ENCODE measurements around the gene CRHBP.
"Not testable (repeated sequence)": the region's sequence is repeated elsewhere in the genome, so short reads cannot be mapped to it uniquely, and the experiment has no call there.

The CRHBP gene

DNA sequence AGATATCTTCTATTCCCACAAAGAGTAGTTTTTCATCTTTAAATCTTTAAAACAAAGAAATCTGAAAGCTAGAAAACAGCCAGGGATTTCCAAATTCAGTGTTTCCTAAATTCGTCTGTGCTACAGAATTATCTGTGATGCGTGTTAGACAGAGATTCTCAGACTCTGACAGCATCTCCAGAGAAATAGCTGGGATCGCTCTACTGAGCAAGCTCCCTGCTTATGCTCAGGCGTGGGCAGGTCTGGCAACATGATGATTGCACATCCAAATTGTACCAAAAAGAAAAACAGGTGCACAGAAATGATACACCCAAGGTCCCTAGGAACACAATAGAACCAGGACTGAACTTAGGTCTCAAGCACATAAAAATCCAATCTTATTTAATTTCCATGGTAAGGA, 22.8 kb upstream of the CRHBP start:
- Histone ChIP-seq H3K36me3 (ENCODE audit: insufficient read depth, low read length) (no peaks in the 10 kb centered on the region), H3K9me3 (ENCODE audit: low read depth, low read length) (no peaks in the 10 kb centered on the region), H3K9ac (ENCODE audit: insufficient read length) (no peak overlapping the region), H3K4me3 (no peak overlapping the region), H3K27ac (no peak overlapping the region)
- no peak for DNase-seq (ENCODE audit: low read depth, low spot score)
- TF ChIP-seq FOXP2 (optimal IDR thresholded peaks at IDR 0.05; ENCODE audit: control extremely low read depth, extremely low read length, insufficient read depth), result no peak
- no peak for TF ChIP-seq EZH2 (IDR thresholded peaks at IDR 0.05)
- no peak for TF ChIP-seq POLR2AphosphoS5 (IDR thresholded peaks at IDR 0.05; ENCODE audit: borderline replicate concordance, low read depth, low read length)

DNA sequence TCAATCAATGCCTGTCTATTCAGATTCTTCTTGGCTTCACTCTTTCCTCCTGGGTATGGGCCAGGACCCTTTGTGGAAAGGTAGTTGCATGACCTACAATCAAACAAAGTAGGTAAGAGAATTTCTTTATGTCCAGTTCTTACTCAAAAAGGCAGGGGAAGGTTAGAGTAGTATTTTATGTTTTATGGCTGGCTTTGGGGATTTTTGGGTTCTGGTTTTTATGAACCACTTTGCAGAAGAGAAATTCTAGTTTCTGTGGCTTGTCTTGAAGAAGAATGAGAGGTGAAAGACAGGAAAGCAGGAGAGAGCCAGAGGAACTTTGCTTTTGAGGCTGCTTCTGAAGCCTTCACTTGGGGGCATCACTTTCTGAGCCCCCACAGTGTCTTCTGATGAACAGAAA, 14.7 kb upstream of the CRHBP start:
- TF ChIP-seq FOXP2 (optimal IDR thresholded peaks at IDR 0.05; ENCODE audit: control extremely low read depth, extremely low read length, insufficient read depth) (no peak), EZH2 (IDR thresholded peaks at IDR 0.05) (no peak), POLR2AphosphoS5 (IDR thresholded peaks at IDR 0.05; ENCODE audit: borderline replicate concordance, low read depth, low read length) (no peak)
- DNase-seq (ENCODE audit: low read depth, low spot score), result no peak
- Histone ChIP-seq H3K4me3 (no peak overlapping the region), H3K27ac (no peak overlapping the region), H3K9me3 (ENCODE audit: low read depth, low read length) (no peaks in the 10 kb centered on the region), H3K9ac (ENCODE audit: insufficient read length) (no peak overlapping the region), H3K36me3 (ENCODE audit: insufficient read depth, low read length) (no peaks in the 10 kb centered on the region)

DNA sequence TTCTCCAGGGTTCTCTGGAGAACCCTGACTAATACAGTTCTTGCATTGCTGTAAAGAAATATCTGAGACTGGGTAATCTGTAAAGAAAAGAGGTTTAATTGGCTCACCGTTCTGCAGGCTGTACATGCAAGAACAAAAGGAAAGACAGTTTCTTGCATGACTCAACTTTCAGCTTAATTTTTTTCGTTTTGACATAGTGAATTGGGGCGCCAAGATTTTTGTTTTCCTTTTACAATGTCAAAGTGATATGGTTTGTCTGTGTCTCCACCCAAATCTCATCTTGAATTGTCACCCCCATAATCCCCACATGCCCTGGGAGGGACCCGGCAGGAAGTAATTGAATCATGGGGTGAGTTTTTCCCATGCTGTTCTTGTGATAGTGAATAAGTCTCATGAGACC, 11.8 kb upstream of the CRHBP start:
- TF ChIP-seq FOXP2 (optimal IDR thresholded peaks at IDR 0.05; ENCODE audit: control extremely low read depth, extremely low read length, insufficient read depth) (no peak), POLR2AphosphoS5 (IDR thresholded peaks at IDR 0.05; ENCODE audit: borderline replicate concordance, low read depth, low read length) (no peak), EZH2 (IDR thresholded peaks at IDR 0.05) (no peak)
- Histone ChIP-seq H3K9me3 (ENCODE audit: low read depth, low read length) (no peaks in the 10 kb centered on the region), H3K4me3 (no peak overlapping the region), H3K27ac (no peak overlapping the region), H3K9ac (ENCODE audit: insufficient read length) (no peak overlapping the region), H3K36me3 (ENCODE audit: insufficient read depth, low read length) (no peaks in the 10 kb centered on the region)
- no peak for DNase-seq (ENCODE audit: low read depth, low spot score)

DNA sequence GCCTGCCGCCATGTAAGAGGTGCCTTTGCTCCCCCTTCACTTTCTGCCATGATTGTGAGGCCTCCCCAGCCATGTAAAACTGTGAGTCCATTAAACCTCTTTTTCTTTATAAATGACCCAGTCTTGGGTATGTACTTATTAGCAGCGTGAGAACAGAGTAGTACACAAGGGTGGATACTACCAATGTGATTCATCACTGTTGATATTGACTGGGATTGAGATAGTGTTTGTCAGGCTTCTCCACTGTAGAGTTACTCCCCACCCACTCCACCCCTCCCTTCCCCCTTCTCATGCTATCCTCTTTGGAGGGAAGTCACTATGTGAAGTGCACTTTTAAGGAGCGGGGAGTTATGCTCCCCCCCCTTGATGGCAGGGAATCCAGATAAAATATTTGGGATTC, 11.4 kb upstream of the CRHBP start:
- DNase-seq (ENCODE audit: low read depth, low spot score), result no peak
- H3K4me3 ChIP-seq, result no peak overlapping the region
- H3K27ac ChIP-seq, result no peak overlapping the region
- no peaks in the 10 kb centered on the region for H3K36me3 ChIP-seq (ENCODE audit: insufficient read depth, low read length)
- no peak overlapping the region for H3K9ac ChIP-seq (ENCODE audit: insufficient read length)
- H3K9me3 ChIP-seq (ENCODE audit: low read depth, low read length), result no peaks in the 10 kb centered on the region
- TF ChIP-seq EZH2 (IDR thresholded peaks at IDR 0.05) (no peak), POLR2AphosphoS5 (IDR thresholded peaks at IDR 0.05; ENCODE audit: borderline replicate concordance, low read depth, low read length) (no peak), FOXP2 (optimal IDR thresholded peaks at IDR 0.05; ENCODE audit: control extremely low read depth, extremely low read length, insufficient read depth) (no peak)

DNA sequence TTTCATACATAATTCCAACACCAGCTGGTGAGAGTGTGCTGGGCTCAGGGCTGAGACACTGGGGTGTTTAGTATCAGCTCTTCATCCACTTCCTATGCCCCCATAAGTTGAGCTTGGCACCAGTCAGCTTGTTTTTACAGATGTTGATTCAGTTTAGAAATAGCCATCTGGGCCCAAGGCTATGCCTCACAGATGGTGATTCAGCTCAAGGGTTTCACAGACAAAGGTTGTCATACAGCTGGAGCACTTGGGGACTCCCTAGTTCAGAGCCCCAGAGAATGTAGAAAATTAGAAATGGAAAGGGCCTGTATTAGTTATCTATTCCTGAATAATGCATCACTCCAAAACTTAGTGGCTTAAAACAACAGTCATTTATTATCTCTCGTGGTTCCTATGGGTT, 10.3 kb upstream of the CRHBP start:
- Histone ChIP-seq H3K27ac (no peak overlapping the region), H3K9ac (ENCODE audit: insufficient read length) (no peak overlapping the region), H3K4me3 (no peak overlapping the region), H3K9me3 (ENCODE audit: low read depth, low read length) (no peaks in the 10 kb centered on the region), H3K36me3 (ENCODE audit: insufficient read depth, low read length) (no peaks in the 10 kb centered on the region)
- DNase-seq (ENCODE audit: low read depth, low spot score), result no peak
- TF ChIP-seq POLR2AphosphoS5 (IDR thresholded peaks at IDR 0.05; ENCODE audit: borderline replicate concordance, low read depth, low read length) (no peak), FOXP2 (optimal IDR thresholded peaks at IDR 0.05; ENCODE audit: control extremely low read depth, extremely low read length, insufficient read depth) (no peak), EZH2 (IDR thresholded peaks at IDR 0.05) (no peak)

DNA sequence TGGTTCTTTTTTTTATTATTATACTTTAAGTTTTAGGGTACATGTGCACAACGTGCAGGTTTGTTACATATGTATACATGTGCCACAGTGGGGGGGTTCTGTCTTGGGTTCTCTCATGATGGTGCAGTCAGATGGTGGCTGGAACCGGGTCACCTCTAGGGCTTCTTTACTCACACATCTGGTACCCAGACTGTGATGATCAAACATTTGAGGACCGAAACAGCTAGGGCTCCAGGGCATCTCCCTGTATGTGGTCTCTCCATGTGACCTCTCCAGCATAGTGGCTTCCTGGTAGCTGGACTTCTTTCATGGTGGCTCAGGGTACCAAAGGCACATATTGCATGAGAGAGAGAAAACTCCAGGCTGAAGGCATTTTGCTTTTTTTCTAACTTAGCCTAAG, 9.8 kb upstream of the CRHBP start:
- Histone ChIP-seq H3K9me3 (ENCODE audit: low read depth, low read length) (no peaks in the 10 kb centered on the region), H3K27ac (no peak overlapping the region), H3K9ac (ENCODE audit: insufficient read length) (no peak overlapping the region), H3K36me3 (ENCODE audit: insufficient read depth, low read length) (no peaks in the 10 kb centered on the region), H3K4me3 (no peak overlapping the region)
- TF ChIP-seq EZH2 (IDR thresholded peaks at IDR 0.05) (no peak), POLR2AphosphoS5 (IDR thresholded peaks at IDR 0.05; ENCODE audit: borderline replicate concordance, low read depth, low read length) (no peak)
- no peak for DNase-seq (ENCODE audit: low read depth, low spot score)

DNA sequence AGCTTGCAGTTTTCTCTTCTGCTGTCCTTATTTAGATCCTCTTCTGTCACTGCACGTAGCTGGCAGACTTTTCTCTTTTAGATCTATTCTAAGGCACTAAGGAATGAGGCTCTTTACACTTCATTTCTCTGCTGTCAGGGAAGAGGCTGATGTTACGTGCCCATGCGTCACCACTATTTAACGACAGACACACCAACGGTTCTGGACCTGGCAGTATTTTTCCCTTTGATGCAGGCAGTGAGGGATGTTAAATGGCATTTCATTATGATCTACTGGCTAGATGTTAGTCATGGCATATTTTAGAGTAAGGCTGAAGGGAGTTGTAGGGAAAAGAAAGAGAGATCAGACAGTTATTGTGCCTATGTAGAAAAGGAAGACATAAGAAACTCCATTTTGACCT, 8.2 kb upstream of the CRHBP start:
- Histone ChIP-seq H3K27ac (no peak overlapping the region), H3K9me3 (ENCODE audit: low read depth, low read length) (no peaks in the 10 kb centered on the region), H3K9ac (ENCODE audit: insufficient read length) (no peak overlapping the region), H3K4me3 (no peak overlapping the region), H3K36me3 (ENCODE audit: insufficient read depth, low read length) (no peaks in the 10 kb centered on the region)
- TF ChIP-seq FOXP2 (optimal IDR thresholded peaks at IDR 0.05; ENCODE audit: control extremely low read depth, extremely low read length, insufficient read depth) (no peak), POLR2AphosphoS5 (IDR thresholded peaks at IDR 0.05; ENCODE audit: borderline replicate concordance, low read depth, low read length) (no peak), EZH2 (IDR thresholded peaks at IDR 0.05) (no peak)
- DNase-seq (ENCODE audit: low read depth, low spot score), result no peak

DNA sequence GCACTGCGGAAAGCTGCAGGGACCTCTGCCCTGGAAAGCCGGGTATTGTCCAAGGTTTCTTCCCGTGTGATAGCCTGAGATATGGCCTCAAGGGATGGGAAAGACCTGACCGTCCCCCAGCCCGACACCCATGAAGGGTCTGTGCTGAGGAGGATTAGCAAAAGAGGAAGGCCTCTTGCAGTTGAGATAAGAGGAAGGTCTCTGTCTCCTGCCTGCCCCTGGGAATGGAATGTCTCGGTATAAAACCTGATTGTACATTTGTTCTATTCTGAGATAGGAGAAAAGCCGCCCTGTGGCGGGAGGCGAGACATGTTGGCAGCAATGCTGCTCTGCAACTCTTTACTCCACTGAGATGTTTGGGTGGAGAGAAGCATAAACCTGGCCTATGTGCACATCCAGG, 7.6 kb upstream of the CRHBP start:
- H3K4me3 ChIP-seq; H3K27ac ChIP-seq; DNase-seq (ENCODE audit: low read depth, low spot score); H3K9ac ChIP-seq (ENCODE audit: insufficient read length); H3K36me3 ChIP-seq (ENCODE audit: insufficient read depth, low read length); H3K9me3 ChIP-seq (ENCODE audit: low read depth, low read length): not testable (repeated sequence)

DNA sequence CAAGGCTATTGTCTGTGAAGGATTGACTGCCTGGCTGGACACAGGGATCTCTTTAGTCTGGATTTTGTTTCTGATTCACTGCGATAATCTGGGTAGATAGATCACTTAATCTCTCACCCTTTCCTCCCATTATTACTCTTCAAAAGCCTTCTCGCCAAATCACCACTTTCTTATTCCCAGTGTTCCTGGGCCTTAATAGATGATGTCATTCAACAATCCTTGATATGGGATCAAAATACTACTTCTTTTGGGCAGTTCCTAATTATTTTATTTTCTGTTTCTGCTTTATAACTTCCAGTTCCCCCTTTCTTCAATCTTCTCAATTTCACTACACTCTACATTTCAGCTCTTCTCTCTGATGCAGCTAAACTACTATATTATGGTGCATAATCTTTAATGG, 6.8 kb upstream of the CRHBP start:
- Histone ChIP-seq H3K36me3 (ENCODE audit: insufficient read depth, low read length) (no peaks in the 10 kb centered on the region), H3K4me3 (no peak overlapping the region), H3K9me3 (ENCODE audit: low read depth, low read length) (no peaks in the 10 kb centered on the region), H3K27ac (no peak overlapping the region), H3K9ac (ENCODE audit: insufficient read length) (no peak overlapping the region)
- DNase-seq (ENCODE audit: low read depth, low spot score), result no peak
- TF ChIP-seq FOXP2 (optimal IDR thresholded peaks at IDR 0.05; ENCODE audit: control extremely low read depth, extremely low read length, insufficient read depth) (no peak), EZH2 (IDR thresholded peaks at IDR 0.05) (no peak), POLR2AphosphoS5 (IDR thresholded peaks at IDR 0.05; ENCODE audit: borderline replicate concordance, low read depth, low read length) (no peak)

All from SK-N-MC (cell line).